ENCODE measurements around the gene SLC16A5. TPM values are rescaled to one million over a fixed set of nuclear protein-coding genes. Genes with fewer than 3 reads are reported as not detected.

SLC16A5 gene
- total RNA-seq, 3 donors from 2014 or later (not counting 1 experiment from before 2014, with no cell fraction given) = 6.3 to 11.2 (median 10.0) TPM

- Mint-ChIP-seq H3K9me3 (no peaks in the 10 kb centered on the region), H3K27ac (peak overlapping the region; percentile 58 to 87), H3K4me1 (peaks cover 7 to 8% of the 10 kb centered on the region in 2 donors), H3K27me3 (ENCODE audit: low read depth in 2 of 2) (no peaks in the 10 kb centered on the region), H3K36me3 (no peaks in the 10 kb centered on the region), H3K4me3 (peak overlapping the region; percentile 87)
- H3K4me3 ChIP-seq (ENCODE audit: low read length) = peak overlapping the region; percentile 29
- 36% methylated on average over 30 of the region's 30 CpGs for WGBS (ENCODE audit: insufficient coverage)
- no peaks in the 10 kb centered on the region for H3K27me3 ChIP-seq (ENCODE audit: control insufficient read depth, insufficient read depth, low read length)
- intact Hi-C loops (cut with micrococcal nuclease) = no loop called here
- no peaks in the 10 kb centered on the region for H3K36me3 ChIP-seq (ENCODE audit: control insufficient read depth, insufficient read depth, low read length)
- TF ChIP-seq, protein P1, sequence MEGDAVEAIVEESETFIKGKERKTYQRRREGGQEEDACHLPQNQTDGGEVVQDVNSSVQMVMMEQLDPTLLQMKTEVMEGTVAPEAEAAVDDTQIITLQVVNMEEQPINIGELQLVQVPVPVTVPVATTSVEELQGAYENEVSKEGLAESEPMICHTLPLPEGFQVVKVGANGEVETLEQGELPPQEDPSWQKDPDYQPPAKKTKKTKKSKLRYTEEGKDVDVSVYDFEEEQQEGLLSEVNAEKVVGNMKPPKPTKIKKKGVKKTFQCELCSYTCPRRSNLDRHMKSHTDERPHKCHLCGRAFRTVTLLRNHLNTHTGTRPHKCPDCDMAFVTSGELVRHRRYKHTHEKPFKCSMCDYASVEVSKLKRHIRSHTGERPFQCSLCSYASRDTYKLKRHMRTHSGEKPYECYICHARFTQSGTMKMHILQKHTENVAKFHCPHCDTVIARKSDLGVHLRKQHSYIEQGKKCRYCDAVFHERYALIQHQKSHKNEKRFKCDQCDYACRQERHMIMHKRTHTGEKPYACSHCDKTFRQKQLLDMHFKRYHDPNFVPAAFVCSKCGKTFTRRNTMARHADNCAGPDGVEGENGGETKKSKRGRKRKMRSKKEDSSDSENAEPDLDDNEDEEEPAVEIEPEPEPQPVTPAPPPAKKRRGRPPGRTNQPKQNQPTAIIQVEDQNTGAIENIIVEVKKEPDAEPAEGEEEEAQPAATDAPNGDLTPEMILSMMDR (IDR thresholded peaks at IDR 0.05) = no peak
- H3K9me3 ChIP-seq (ENCODE audit: control insufficient read depth, insufficient read depth, low read length) = no peaks in the 10 kb centered on the region
- peak in 1 of 2 donors; percentile 16 for DNase-seq
- ATAC-seq = no peak
- peaks cover 34% of the 10 kb centered on the region for H3K4me1 ChIP-seq (ENCODE audit: control insufficient read depth, insufficient read depth, low read length)
- H3K27ac ChIP-seq (ENCODE audit: low read length) = peak overlapping the region; percentile 20
These were observed 10.7 kb upstream of the SLC16A5 start for GRCh38 chr17:75077072-75077495.

GRCh38 chr17:75077496-75078283 is 10.1 kb upstream of the SLC16A5 start:
- Mint-ChIP-seq H3K36me3 (no peaks in the 10 kb centered on the region), H3K4me1 (peaks cover 7 to 8% of the 10 kb centered on the region in 2 donors), H3K27ac (peak overlapping the region; percentile 58 to 87), H3K27me3 (ENCODE audit: low read depth in 2 of 2) (no peaks in the 10 kb centered on the region), H3K4me3 (peak overlapping the region; percentile 87), H3K9me3 (no peaks in the 10 kb centered on the region)
- Histone ChIP-seq H3K4me1 (ENCODE audit: control insufficient read depth, insufficient read depth, low read length) (peaks cover 34% of the 10 kb centered on the region), H3K27ac (ENCODE audit: low read length) (peak overlapping the region; percentile 20), H3K4me3 (ENCODE audit: low read length) (peak overlapping the region; percentile 29), H3K36me3 (ENCODE audit: control insufficient read depth, insufficient read depth, low read length) (no peaks in the 10 kb centered on the region), H3K27me3 (ENCODE audit: control insufficient read depth, insufficient read depth, low read length) (no peaks in the 10 kb centered on the region), H3K9me3 (ENCODE audit: control insufficient read depth, insufficient read depth, low read length) (no peaks in the 10 kb centered on the region)
- peak; percentile 81 to 91 (median 90) for ATAC-seq
- WGBS (ENCODE audit: insufficient coverage) = 8% methylated on average over 53 of the region's 53 CpGs
- intact Hi-C loops (cut with micrococcal nuclease) = no loop called here
- peak; percentile 47 to 72 for DNase-seq
- TF ChIP-seq, protein P1 (IDR thresholded peaks at IDR 0.05) = no peak

- H3K4me1 ChIP-seq (ENCODE audit: control insufficient read depth, insufficient read depth, low read length) = peaks cover 34% of the 10 kb centered on the region
- H3K36me3 ChIP-seq (ENCODE audit: control insufficient read depth, insufficient read depth, low read length) = no peaks in the 10 kb centered on the region
- Mint-ChIP-seq H3K27ac (peak overlapping the region in 1 of 2 donors; percentile 27), H3K4me3 (no peak overlapping the region), H3K36me3 (no peaks in the 10 kb centered on the region), H3K9me3 (no peaks in the 10 kb centered on the region), H3K27me3 (ENCODE audit: low read depth in 2 of 2) (no peaks in the 10 kb centered on the region), H3K4me1 (peaks cover 7 to 8% of the 10 kb centered on the region in 2 donors)
- DNase-seq (no peak), ATAC-seq (peak in 2 of 3 donors; percentile 35 to 60)
- no peaks in the 10 kb centered on the region for H3K27me3 ChIP-seq (ENCODE audit: control insufficient read depth, insufficient read depth, low read length)
- TF ChIP-seq, protein P1 (IDR thresholded peaks at IDR 0.05) = no peak
- H3K9me3 ChIP-seq (ENCODE audit: control insufficient read depth, insufficient read depth, low read length) = no peaks in the 10 kb centered on the region
- no peak overlapping the region for H3K4me3 ChIP-seq (ENCODE audit: low read length)
- peak overlapping the region; percentile 9 for H3K27ac ChIP-seq (ENCODE audit: low read length)
- WGBS (ENCODE audit: insufficient coverage) = 70% methylated on average over 17 of the region's 17 CpGs
- intact Hi-C loops (cut with micrococcal nuclease) = no loop called here
These were observed 9.3 kb upstream of the SLC16A5 start for GRCh38 chr17:75078284-75079022.

All from natural killer cell (primary cell).